Iris pigment epithelial cell (primary cell): Measurements from ENCODE around the gene ZC3H12D.

Experiments
- DNase-seq: peaks from one replicate; pipeline ENCODE4 v3.0.0-alpha.2; 2011; ENCODE audit warnings: low read depth

The ZC3H12D gene

DNA sequence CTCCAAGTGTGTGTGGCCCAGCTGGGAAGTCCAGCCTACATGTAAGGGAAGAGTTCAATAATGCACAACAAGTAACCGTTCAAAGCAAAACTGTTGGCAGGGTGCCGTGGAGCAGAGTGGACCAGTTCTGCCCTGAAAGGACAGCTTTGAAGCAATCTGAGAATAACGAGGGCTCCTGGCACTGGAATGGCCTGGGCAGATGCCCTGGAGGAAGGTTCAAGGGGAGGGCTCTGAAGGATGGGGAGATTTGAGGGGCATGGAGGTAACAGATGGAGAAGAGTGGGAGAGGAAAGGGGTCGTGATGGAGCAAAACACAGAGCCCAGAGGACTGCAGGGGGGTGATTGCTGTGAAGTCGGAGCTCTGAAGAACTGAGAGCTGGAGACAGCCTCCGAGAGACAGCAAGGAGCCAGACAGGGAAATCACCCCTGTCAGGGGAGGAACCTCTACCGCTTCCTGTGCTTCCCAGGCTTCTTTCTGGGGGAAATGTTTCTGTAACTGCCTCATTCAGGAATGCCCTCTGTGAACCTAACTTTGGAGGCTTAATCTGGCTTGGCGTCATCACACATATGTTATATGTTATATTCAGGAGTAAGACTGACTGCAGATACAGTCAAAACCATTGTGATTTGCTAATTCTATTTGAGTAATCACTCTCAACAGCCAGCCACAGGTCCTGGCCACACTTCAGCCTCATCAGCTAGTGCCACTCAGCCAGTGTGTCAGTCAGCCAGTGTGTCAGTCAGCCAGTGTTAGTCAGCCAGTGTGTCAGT is 41.2 kb downstream of the ZC3H12D start:
- peak; percentile 69 for DNase-seq

- DNase-seq, result no peak
These were observed 43.1 kb downstream of the ZC3H12D start for GRCh38 chr6:149441740-149442139.

GRCh38 chr6:149440735-149441671 is 43.8 kb downstream of the ZC3H12D start:
- no peak for DNase-seq

DNA sequence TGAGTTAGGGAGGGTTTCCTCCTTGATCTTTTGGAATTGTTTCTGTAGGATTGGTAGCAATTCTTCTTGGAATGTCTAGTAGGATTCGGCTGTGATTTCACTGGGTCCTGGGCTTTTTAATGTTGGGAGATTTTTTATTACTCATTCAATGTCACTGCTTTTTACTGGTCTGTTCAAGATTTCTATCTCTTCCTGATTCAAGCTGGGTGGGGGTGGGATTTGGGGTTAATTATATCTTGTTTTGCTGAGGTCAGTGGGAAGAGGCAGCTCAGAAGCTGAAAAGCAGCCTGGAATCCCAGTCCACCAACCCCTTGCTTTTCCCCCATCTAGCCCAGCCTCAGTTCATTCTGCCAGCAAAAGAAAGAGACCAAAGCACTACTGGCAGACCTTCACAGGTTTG is 45.2 kb downstream of the ZC3H12D start:
- no peak for DNase-seq

DNA sequence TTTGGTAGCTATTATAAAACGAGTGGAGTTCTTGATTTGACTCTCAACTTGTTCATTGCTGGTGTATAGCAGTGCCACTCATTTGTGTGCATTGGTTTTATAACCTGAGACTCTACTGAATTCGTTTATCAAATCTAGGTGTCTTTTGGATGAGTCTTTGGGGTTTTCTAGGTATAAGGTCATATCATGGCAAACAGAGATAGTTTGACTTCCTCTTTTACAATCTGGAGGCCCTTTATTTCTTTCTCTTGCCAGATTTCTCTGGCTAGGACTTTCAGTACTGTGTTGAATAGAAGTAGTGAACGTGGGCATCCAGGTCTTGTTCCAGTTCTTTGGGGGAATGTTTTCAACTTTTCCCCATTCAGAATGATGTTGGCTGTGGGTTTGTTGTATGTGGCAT is 46.0 kb downstream of the ZC3H12D start:
- no peak for DNase-seq

- no peak for DNase-seq
These were observed 47.6 kb downstream of the ZC3H12D start for GRCh38 chr6:149437212-149437611.

DNA sequence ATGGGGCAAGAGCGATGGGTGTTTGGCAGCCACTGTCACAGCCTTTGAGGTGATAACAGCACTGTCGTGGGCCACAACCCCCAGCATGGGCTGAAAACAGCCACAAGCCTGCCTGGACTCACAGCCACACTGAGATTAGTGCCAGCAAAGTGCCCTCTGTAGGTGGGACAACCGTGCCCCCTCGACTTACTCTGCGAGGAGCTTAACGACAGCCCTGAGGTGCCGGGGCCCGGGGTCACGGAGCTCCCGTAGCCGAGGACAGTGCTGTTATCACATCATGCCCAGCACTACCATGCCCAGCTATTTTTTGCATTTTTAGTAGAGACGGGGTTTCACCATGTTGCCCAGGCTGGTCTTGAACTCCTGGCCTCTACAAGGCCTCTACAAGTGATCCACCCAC is 48.2 kb downstream of the ZC3H12D start:
- DNase-seq, result no peak

- DNase-seq, result no peak
These were observed 48.8 kb downstream of the ZC3H12D start for GRCh38 chr6:149435919-149436586.

- no peak for DNase-seq
These were observed 50.9 kb downstream of the ZC3H12D start for GRCh38 chr6:149433881-149434280.

GRCh38 chr6:149433405-149433804 is 51.4 kb downstream of the ZC3H12D start:
- no peak for DNase-seq

- DNase-seq, result peak; percentile 64
These were observed 52.7 kb downstream of the ZC3H12D start for GRCh38 chr6:149431905-149432775.

DNA sequence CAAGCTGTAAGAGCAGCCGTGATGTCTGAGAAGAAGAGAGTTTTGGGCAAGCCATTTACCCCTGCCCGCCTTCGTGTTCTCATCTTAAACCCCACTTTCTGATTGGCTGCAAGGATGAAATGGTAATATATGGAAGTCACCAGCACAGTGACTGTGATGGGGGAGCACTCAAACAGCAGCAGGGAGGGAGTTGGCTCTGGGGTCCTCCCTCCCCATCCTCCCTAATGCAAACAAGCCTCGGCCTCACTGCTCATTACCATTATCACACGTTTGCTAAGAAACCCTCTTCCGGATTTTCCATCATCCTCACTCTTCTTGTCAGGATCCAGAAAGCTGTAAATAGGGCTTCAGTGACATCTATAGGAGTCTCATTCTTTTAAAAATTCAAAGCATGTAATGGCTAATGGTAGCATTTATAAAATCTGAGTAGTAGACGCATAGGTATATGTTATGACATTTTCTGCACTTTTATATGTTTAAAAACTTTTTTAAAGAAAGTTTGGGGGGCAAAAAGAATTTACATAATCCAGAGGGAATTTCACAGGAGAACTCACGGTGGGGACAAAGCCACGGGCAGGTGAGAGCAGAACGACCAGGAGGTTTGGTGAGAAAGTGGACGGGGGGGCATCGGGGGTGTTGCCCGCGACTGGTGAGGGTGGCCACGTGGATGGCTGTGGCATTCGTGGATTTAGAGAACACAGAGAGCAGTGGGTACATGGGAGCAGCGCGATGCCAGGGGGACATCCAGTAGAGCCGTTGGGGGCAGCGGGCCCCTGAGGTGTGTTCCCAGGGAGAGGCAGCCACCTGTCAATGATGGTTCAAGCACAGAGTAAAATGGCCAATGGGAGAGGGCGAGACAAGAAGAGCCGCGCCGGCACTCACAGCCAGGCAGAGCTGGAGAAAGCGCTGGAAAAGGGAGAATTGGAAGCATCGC is 55.1 kb downstream of the ZC3H12D start:
- DNase-seq, result no peak

DNA sequence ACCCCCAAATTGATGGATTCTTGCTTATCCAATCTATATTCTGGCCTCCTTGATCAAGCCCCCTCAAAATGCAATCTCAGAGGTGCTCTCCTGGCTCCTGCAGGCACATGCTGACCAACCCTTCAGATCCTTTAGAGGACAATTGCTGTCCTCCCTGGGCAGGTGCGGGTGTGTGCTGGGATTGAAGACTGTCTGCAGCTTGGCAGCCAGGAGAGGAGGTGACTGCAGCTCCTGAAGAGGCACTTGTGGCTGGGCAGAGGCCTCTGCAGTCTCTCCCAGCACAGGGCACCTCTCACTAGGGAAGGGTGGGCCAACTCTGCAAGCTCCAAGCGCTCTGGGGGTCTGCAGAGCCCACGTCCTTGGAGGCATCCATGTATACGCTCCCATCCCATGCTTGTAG is 56.2 kb downstream of the ZC3H12D start:
- no peak for DNase-seq

DNA sequence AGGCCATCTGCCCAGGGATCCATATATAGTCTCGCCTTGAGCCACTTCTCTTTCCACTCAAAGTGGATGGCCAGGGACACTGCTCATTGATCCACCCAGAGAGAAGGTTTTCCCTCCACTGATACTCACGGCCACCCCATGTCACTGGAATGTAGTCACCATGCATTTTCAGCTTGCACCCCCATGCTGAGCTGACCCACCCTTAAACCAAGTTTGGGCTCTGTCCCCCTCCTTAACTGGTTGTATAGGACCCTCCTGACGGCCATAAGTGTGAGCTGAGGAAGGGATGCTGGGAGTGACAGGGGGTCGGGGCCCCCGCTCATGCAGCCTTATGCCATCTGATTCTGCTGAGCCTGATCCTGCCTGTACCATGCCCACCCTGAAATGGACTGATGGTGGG is 59.1 kb downstream of the ZC3H12D start:
- no peak for DNase-seq

- DNase-seq, result no peak
These were observed 59.6 kb downstream of the ZC3H12D start for GRCh38 chr6:149425224-149425623.

GRCh38 chr6:149423964-149424440 is 60.8 kb downstream of the ZC3H12D start:
- no peak for DNase-seq

GRCh38 chr6:149422581-149422980 is 62.2 kb downstream of the ZC3H12D start:
- no peak for DNase-seq

DNA sequence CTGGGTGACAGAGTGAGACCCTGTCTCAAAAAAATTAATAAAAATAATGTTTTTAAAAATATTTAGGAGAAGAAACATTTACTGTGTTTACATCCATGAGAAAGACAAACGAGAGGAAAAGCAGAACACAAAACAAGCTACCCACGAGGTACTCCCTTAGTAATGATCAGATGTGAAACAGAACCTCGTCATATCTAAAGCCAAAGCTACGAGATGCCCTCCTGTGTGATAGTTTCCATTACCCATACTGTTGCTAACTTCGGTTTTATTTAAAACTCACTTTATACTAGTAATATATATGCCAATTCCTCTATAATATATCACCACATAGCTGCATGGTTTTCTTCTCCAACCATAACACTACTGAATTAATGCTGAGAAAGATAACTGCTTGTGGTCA is 63.7 kb downstream of the ZC3H12D start:
- no peak for DNase-seq

DNA sequence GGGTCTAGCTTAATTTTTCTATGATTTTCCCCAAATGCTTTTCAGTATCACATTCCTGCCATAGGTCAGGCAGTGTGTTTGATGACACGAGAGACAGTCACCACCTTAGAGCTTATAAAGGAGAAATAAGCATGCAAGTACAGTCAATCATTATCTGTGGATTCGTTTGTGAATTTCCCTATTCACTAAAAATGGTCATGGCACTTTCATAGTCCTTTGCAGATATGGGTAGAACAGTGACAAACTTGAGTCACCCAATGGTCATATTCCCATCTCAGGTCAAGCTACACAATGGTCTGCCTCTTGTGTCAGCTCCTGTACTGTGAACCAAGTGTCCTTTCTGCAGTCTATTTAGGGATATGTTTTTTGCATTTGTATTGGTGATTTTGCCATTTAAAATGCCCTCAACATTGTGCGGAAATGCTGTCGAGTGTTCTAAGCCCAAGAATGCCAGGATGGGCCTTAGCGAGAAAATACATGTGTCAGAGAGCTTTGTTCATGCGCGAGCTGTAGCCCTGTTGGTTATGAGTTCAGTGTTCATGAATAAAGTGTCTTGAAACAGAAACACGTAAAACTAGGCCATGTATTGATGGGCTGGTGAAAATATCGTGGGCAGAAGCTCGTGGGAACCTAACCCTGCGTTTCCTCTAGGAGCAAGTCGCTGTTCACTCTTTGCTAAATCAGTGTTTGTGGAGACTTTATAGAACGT is 65.0 kb downstream of the ZC3H12D start:
- no peak for DNase-seq

- DNase-seq, result no peak
These were observed 70.0 kb downstream of the ZC3H12D start for GRCh38 chr6:149414821-149415220.
